NCI-H510A (cell line): ENCODE results near the gene SORL1.
"Not testable (repeated sequence)": the region's sequence is repeated elsewhere in the genome, so short reads cannot be mapped to it uniquely, and the experiment has no call there.

Experiments used
- DNase-seq: peaks from one replicate; lab custom pipeline; 2025; lab: John Stamatoyannopoulos, UW

Gene SORL1

DNA sequence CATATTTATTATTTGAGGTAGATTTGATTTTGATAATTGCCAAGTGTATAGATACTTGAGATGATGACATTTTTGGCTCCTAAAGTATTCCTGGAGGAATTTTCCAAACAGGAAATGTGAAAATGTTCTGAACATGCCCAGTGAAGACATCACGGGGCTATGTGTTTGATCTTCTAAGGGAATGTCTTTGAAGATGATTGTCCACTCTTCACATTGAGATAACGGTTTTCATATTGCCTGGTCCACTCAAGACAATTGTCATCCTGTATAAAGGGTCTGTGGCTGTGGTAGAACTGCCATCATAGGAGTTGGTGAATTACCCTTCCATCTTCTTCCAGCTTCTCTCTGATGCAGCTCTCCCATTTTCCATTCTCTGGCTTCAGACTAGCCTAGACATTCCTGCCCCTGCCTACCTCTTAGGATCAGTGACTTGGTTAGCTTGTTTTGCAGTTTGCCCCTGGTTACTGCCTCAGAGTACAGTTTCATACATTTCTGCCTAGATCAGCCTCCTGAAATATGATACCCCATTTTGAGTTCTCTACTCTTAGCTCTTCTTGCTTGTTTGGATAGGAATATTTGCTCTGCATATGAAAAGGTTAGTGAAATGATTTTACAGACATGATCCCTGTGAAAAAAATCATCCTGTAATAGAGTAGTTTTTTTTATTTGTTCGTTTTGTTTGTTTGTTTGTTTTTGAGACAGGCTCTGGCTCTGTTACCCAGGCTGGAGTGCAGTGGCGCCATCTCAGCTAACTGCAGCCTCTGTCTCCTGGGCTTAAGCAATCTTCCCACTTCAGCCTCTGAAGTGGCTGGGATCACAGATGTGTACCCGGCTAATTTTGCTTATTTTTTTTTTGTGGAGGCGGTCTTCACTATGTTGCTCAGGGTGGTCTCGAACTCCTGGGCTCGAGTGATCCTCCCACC is 112.0 kb downstream of the SORL1 start:
- DNase-seq = no peak

DNA sequence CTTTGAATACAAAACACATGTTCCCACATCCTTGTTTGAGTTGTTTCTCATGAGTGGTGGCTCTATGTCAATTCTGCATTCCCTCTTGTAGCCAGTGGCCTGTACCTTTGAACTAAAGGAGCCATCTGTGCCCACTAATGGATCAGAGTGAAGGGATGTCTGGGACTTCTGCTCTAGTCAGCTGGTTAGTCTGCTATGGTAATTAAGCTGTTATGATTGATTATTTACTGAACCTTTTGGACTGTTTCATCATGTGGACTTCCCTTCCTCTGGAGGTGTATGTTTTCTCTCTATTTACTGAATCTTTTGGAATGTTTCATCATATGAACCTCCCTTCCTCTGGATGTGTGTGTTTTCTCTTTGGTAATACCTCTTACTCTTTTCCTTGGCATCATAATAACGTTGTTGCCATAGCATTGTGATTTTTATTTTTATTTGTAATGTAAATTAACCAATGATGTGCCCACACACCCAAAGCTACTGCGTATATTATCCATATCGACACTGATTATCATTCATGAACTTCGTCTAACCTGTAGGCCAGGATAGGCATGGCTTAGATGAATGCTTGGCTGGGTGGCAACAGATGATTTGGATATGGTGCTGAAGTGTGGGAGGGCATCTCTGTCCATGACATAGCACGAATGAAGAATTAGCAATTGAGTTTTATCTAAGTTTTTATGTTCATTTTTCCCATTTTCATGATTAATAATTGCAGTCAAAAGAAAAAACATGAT is 113.0 kb downstream of the SORL1 start:
- no peak for DNase-seq

DNA sequence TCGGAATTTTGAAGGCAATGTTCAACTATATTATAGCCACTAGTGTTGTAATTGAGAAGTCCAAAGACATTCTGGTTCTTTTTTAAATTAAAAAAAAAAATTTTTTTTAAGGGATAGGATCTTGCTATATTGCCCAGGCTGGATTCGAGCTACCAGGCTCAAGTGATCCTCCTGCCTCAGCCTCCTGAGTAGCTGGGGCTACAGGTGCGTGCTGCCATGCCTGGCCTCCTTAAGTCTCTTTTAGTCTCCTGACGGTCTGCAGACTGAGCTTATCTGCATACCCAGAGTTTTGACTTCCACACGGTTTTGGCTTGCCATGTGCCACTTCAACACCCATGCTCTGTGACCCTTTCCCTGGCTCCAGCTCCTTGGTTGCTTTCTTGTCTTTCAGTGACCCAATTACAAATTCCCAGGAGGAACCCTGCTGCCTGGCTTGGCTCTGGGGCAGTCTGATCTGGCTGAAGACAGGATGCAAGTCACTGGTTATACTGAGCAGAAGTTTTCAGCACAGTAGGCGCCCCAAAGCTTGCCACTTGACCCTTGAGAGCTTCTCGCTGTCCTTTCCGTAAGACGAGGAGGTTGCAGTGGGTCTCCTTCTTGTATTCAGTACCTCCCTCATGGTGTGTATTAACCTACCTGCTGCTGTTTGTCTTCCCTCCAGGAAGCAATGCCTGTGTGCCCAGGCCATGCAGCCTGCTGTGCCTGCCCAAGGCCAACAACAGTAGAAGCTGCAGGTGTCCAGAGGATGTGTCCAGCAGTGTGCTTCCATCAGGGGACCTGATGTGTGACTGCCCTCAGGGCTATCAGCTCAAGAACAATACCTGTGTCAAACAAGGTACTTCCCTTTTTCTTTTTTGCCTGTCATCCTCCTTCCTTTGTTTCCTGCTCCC is 114.4 kb downstream of the SORL1 start:
- DNase-seq = no peak

DNA sequence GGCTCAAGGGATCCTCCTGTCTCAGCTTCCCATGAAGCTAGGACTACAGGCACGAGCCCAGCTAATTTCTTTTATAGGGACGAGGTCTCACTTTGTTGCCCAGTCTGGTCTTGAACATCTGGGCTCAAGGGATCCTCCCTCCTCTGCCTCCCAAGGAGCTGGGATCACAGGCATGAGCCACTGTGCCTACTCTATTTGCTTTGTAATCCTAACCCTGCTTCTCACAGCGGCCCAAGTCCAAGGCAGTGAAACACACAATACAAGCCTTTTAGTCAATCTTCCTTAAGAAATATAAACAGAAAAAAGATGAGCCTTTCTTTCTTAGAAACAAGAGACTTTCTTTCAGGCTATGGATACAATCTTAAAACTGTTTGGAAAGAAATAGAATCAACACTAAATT is 115.9 kb downstream of the SORL1 start:
- no peak for DNase-seq

DNA sequence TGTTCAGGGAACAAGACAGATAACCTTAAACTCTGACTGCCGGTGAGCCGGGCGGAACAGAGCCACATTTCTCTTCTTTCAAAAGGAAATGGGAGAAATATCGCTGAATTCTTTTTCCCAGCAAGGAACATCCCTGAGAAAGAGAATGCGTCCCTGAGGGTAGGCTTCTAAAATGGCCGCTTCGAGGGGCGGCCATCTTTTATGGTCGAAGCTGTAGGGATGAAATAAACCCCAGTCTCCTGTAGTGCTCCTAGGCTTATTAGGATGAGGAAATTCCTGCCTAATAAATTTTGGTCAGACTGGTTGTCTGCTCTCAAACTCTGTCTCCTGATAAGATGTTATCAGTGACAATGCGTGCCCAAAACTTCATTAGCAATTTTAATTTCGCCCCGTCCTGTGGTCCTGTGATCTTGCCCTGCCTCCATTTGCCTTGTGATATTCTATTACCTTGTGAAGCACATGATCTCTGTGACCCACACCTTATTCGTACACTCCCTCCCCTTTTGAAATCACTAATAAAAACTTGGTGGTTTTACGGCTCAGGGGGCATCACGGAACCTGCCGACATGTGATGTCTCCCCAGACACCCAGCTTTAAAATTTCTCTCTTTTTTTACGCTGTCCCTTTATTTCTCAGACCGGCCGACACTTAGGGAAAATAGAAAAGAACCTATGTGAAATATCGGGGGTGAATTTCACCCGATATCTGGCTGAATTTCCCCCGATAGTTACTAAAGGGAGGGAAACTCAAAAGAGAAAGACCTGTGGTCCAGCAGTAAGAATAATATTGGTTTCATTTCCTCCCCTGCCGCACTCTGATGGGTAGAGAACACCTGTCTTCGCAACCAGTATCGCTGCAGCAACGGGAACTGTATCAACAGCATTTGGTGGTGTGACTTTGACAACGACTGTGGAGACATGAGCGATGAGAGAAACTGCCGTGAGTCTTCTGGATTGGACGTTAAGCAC is 117.5 kb downstream of the SORL1 start:
- DNase-seq = not testable (repeated sequence)

DNA sequence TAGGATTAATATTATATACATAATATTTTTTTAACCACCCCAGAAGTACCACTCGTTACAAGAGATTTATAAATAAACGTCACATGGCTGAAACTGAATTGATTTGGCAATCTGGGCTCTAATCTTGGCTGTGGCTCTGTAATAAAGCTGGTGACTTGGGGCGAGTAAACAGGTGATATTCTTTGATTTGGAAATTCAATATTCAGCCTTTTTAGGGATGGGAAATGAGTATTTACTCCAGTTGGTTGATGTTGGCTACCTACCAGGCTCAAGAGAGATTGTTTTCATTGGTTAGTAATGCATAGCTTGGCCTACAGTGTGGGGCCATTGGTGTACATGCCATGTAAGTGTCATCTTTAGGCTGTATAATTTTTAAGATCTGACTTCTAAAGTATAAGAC is 118.3 kb downstream of the SORL1 start:
- no peak for DNase-seq

DNA sequence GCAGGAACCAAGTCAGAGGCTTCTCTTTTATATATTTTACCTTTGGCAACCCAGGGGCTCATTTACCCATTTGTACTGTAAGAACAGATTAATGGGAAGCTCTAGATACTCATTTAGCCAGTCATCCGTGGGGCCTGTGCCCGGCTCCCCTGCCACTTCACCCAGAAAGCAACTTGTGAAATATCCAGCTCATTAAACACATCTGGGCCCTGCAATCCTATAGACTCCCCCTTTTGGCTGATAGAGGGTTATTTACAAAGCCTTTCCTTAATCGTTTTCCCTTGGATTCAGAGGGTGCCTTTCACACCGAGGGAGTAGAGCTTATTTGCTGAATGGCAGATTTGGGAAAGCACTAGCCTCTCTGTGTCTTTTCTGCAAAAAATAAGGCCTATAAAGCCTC is 119.4 kb downstream of the SORL1 start:
- DNase-seq = no peak

DNA sequence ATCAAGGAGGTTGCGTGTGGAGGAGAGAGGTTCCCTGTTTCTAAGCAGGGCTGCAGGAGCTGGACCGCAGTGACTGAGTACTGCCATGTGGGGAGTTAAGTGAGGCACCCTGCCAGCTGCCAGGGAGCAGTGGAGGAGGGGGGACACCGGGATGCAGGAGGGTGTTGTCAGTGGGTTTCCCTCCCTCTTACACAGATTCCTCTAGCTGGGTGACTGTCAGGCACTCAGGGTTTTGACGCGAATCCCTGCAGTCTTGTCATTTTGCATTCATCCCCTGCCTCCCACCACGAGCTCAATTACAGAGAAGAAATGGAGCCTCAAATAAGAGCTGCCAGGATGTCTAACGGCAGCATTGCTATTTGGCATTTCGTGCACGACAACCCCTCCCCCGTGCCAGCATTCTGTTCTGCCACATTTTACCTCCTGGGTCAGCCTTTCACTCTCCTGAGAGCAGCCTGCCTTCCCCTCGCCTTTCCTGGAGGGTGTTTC is 120.5 kb downstream of the SORL1 start:
- no peak for DNase-seq

DNA sequence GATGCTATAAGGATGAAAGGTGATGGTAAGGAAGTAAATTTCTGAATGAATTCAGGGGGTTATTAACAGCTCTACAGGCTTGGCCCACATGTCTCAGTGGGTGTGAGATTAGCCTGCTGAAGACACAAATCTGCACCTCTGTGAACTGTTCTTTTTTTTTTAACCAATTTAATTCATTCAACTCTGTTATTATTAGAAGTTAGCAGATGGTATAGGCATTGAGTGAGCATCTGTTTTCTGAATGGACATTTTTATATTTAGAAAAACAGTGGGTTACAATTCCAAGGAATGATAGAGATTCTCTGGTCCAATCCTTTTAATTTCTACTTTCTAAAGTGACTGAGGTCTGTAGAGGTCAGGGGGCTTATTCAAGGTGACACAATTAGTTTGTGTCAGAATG is 122.7 kb downstream of the SORL1 start:
- DNase-seq = no peak

DNA sequence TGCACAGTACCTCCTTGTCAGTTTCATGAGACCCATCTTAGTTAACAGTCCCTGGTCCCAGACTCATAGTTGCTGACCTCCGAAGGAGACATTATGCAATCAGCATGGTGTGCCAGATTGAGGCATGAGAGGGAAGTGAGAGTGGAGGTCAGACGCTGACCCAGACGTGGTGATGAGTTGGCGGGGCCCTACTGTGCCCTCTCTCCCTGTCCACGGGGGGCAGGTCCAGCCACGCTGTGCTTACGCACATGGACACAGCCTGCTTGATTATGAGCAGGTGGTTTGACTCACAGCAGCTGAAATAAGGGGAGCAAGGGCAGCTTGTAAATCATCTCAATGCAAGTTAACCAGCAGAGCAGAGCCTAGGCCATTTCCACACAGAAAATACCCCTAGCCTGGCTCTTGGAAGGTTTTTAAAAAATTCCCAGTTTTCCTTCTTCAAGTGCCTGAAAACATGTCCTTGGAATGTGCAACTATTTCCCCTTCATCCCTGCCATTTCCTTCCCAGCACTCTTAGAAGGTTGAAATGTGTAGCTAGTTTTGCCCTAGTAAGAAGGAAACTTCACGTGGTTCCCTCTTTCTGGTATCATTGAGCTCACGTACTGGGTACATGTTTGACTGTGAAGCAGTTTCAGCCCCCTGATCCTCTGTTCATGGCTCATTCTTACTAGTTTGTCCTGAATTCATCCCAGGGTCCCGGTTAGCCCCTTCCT is 123.3 kb downstream of the SORL1 start:
- no peak for DNase-seq

DNA sequence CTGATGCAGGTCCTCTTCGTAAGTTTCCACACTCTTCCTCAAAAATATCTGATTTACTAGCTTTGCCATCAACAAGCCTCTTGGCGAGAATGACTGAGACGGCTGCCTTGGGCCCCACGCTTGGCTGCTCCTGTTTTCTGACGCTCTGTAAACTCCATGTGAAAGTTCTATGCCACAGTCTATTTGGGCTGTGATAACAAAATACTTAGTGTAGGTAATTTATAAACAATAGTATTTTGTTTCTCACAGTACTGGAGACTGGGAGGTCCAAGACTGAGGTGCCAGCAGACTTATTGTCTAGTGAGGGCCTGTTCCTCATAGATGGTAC is 123.8 kb downstream of the SORL1 start:
- no peak for DNase-seq

DNA sequence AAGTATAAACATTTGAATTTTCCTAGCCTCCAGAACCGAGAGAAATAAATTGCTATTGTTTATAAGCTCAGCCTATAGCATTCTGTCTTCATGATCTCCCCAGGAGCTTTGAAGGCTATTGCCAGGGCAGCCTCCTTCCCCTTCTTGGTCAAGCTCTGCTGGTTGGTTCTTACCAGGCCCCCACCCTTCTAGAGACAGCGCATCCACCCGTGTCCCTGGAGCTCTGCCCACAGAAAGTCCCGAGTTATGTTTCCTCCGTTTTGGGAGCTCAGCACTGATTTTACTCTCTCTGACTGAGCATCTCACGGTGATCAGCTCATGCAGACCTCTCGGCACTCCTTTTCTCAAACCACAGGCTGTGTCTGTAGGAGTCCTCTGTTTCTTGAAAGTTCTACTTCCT is 124.4 kb downstream of the SORL1 start:
- no peak for DNase-seq

DNA sequence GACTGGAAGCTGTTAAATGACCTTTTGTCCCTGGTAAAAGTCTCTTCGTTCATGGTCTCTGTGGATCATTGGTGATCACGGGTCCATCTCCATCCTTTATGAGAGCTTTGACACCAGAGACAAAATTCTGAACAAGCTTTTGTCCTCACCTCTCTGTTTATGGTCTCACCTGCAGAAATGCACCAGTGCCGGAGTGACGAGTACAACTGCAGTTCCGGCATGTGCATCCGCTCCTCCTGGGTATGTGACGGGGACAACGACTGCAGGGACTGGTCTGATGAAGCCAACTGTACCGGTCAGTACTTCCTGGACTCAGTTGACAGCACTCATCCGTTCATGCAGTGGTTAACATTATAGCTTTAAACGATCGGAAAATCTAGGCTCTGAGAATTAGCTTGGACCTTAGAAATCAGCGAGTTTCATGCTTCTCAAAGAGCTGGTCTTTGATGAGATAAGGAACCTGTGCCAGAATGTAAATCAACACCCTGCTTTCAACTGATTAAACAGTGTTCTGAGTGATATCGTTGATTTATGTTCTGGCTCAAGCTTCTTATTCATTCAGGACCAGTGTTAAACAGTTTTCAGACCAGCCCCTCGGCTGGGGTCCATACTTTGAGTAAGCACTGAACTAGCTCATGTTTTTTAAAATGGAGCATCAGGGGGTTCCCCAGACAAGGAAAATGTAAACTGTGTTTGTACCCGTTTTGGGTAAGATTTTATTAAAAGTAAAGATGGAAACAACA is 125.2 kb downstream of the SORL1 start:
- DNase-seq = no peak

DNA sequence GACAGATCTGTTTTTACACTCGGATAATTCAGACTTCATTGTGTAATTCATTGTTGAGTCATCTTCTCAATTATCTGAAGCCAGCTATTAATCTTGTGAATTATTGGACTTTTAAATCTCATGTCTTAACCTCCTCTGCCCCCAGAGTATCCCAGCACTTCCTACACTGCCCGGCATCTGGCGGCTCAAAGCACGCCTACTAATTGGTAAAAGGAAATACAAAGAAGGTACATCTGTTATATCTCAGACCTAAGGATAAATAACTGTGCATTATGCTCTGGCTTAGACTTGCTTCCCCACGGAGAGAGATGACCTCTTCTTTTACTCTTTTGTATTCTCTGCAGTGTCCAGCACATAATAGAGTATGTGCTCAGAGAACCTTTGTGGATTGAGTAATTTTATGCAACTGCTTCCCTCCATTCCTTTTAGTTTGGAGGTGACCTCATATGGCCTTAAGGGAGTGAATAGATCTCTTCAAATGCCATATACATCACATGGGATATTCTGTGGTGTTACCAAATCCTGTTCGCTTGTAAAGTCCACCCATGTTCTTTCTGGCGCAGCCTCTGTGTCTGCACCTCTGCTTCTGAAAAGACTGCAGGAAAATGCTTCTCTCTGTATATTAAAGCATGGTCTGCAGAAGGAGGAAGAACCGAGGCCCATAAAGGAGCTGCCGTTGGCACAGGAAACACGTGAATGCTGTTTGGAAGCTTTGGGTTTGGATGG is 126.3 kb downstream of the SORL1 start:
- DNase-seq = no peak

DNA sequence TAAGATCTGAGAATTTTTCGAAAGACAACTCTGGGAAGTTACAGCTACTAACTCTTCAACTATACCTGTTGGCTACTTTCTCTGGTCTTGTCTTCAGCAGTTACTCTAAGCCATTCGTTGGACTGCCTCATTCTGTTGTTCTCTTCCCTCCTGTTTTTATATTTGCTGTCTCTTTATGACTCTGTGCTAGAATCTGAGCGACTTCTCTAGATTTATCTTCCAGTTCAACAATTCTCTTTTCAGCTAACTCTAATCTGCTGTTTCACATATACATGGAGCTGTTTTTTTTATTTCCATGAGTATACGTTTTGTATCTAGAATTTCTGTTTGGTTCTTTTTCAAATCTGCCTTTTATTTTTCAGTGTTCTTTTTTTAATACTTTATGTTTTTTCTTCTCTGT is 128.0 kb downstream of the SORL1 start:
- DNase-seq = no peak

DNA sequence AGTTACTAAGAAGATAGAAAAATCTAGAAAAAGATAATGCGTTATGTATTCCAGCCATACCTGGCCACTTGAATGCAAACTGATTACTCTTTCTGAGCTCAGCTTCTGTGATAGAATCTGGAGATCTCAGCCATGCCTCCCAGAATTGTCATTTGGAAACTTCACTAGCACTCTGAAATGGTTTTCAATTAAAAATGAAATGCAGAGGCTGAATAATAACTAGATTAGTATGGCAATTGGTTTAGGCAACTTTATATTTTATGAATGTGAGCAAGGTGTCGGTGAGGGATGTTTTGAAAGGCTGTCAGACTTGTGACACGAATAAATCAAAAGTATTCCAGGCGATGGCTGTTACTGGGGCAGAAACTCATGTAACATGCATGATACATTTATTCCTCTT is 129.5 kb downstream of the SORL1 start:
- no peak for DNase-seq

DNA sequence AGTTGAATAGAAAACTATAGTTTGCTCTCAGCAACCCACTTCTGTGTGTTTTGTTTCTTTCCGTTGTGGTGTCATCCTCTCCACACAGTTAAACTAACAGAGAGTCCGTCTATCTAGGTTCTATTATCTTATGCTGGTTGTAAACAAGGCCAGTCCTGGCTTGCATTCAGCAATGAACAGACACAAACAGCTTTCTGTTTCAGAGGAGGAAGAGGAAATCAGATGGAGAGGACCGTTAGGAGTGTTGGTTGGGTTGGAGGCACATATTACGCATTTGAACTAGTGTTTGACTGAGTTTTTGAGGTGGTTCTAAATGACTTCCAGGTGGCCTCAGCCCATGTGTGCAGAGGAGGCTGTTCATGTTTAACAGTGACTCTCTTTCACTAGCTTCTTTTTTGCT is 130.2 kb downstream of the SORL1 start:
- no peak for DNase-seq

DNA sequence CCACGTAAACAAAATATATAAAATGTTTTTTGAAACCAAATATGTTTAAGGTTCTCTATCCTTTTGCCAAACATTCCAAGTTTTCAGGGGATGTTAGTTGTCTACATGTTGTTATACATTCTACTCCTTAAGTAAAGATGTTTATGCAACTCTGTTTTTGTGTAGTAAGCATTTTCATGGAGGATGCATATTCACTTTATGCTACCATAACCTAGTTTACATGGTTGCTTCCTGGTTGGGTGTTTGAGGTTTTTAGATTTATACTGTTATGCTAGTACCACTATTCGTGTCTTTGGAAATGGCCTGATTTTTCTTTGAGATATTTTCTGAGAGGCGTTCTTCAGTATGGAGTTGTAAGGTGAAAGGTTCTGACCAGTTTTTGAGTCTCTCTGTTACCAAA is 131.7 kb downstream of the SORL1 start:
- DNase-seq = no peak

DNA sequence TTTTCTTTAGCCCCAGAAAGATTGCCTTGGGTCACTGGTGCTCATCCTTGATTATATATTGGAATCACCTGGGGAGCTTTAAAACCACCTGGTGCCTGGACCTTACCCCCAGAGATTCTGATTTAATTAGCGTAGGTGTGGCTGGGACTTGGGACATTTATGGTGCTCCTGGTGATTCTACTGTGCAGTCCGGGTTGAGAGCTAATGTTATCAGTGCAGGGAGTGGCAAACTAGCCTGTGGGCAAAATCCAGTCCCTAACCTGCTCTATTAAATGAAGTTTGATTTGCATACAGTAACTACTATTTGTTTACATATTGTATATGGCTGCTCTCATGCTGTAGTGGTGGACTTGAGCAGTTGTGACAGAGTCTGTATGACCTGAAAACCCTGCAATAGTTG is 134.6 kb downstream of the SORL1 start:
- no peak for DNase-seq
